ENCODE results near the gene SLC2A13.

Gene SLC2A13

GRCh38 chr12:39779768-39780340 lies 326.0 kb downstream of the SLC2A13 start:
- Histone ChIP-seq H3K9me2 (replicated peaks; ENCODE audit: low read depth, low read length) (no peaks in the 10 kb centered on the region), H3K4me1 (ENCODE audit: insufficient read depth, low read length, poor library complexity, severe bottlenecking) (peaks cover 11% of the 10 kb centered on the region), H3K4me3 (ENCODE audit: low read length, poor library complexity, severe bottlenecking) (no peak overlapping the region), H3K79me2 (ENCODE audit: insufficient read depth, low read length) (no peaks in the 10 kb centered on the region), H3F3A (ENCODE audit: low read depth) (no peaks in the 10 kb centered on the region), H3K9me3 (ENCODE audit: insufficient read depth, low read depth, low read length) (no peaks in the 10 kb centered on the region), H3K9ac (ENCODE audit: low read depth, low read length, poor library complexity, severe bottlenecking) (no peak overlapping the region), H3K36me3 (ENCODE audit: insufficient read depth, low read length) (no peaks in the 10 kb centered on the region), H3K4me2 (ENCODE audit: low read depth, low read length, poor library complexity, severe bottlenecking) (no peak overlapping the region), H4K20me1 (ENCODE audit: insufficient read depth, low read length, poor library complexity, severe bottlenecking) (no peaks in the 10 kb centered on the region), H2AFZ (ENCODE audit: low read length) (no peak overlapping the region), H3K27me3 (ENCODE audit: insufficient read depth, low read length, poor library complexity, severe bottlenecking) (no peaks in the 10 kb centered on the region)
- no peak for TF ChIP-seq CTCF (conservative IDR thresholded peaks at IDR 0.05; ENCODE audit: low read length)
- no peak for TF ChIP-seq EZH2phosphoT487 (IDR thresholded peaks at IDR 0.05; ENCODE audit: borderline replicate concordance)

- H3K9me3 ChIP-seq (ENCODE audit: insufficient read depth, low read depth, low read length): no peaks in the 10 kb centered on the region
- H3K4me1 ChIP-seq (ENCODE audit: insufficient read depth, low read length, poor library complexity, severe bottlenecking): peaks cover 11% of the 10 kb centered on the region
- H3K36me3 ChIP-seq (ENCODE audit: insufficient read depth, low read length): no peaks in the 10 kb centered on the region
- no peaks in the 10 kb centered on the region for H4K20me1 ChIP-seq (ENCODE audit: insufficient read depth, low read length, poor library complexity, severe bottlenecking)
- no peak overlapping the region for H2AFZ ChIP-seq (ENCODE audit: low read length)
- no peaks in the 10 kb centered on the region for H3K27me3 ChIP-seq (ENCODE audit: insufficient read depth, low read length, poor library complexity, severe bottlenecking)
- H3K9me2 ChIP-seq (replicated peaks; ENCODE audit: low read depth, low read length): no peaks in the 10 kb centered on the region
- no peak overlapping the region for H3K4me2 ChIP-seq (ENCODE audit: low read depth, low read length, poor library complexity, severe bottlenecking)
- TF ChIP-seq EZH2phosphoT487 (IDR thresholded peaks at IDR 0.05; ENCODE audit: borderline replicate concordance): no peak
- no peaks in the 10 kb centered on the region for H3F3A ChIP-seq (ENCODE audit: low read depth)
- H3K79me2 ChIP-seq (ENCODE audit: insufficient read depth, low read length): no peaks in the 10 kb centered on the region
- no peak overlapping the region for H3K9ac ChIP-seq (ENCODE audit: low read depth, low read length, poor library complexity, severe bottlenecking)
- H3K4me3 ChIP-seq (ENCODE audit: low read length, poor library complexity, severe bottlenecking): no peak overlapping the region
Measured at GRCh38 chr12:39777465-39777864, 328.4 kb downstream of the SLC2A13 start.

GRCh38 chr12:39773266-39773665 lies 332.6 kb downstream of the SLC2A13 start:
- Histone ChIP-seq H4K20me1 (ENCODE audit: insufficient read depth, low read length, poor library complexity, severe bottlenecking) (no peaks in the 10 kb centered on the region), H3K79me2 (ENCODE audit: insufficient read depth, low read length) (no peaks in the 10 kb centered on the region), H3K4me2 (ENCODE audit: low read depth, low read length, poor library complexity, severe bottlenecking) (no peak overlapping the region), H3K9me2 (replicated peaks; ENCODE audit: low read depth, low read length) (no peaks in the 10 kb centered on the region), H3K36me3 (ENCODE audit: insufficient read depth, low read length) (no peaks in the 10 kb centered on the region), H3K4me3 (ENCODE audit: low read length, poor library complexity, severe bottlenecking) (no peak overlapping the region), H3K27me3 (ENCODE audit: insufficient read depth, low read length, poor library complexity, severe bottlenecking) (no peaks in the 10 kb centered on the region), H3K9ac (ENCODE audit: low read depth, low read length, poor library complexity, severe bottlenecking) (no peak overlapping the region), H3K4me1 (ENCODE audit: insufficient read depth, low read length, poor library complexity, severe bottlenecking) (no peaks in the 10 kb centered on the region), H2AFZ (ENCODE audit: low read length) (no peak overlapping the region), H3K9me3 (ENCODE audit: insufficient read depth, low read depth, low read length) (no peaks in the 10 kb centered on the region), H3F3A (ENCODE audit: low read depth) (no peaks in the 10 kb centered on the region)
- TF ChIP-seq EZH2phosphoT487 (IDR thresholded peaks at IDR 0.05; ENCODE audit: borderline replicate concordance) (no peak), CTCF (conservative IDR thresholded peaks at IDR 0.05; ENCODE audit: low read length) (no peak)

- Histone ChIP-seq H3K27me3 (ENCODE audit: insufficient read depth, low read length, poor library complexity, severe bottlenecking) (no peaks in the 10 kb centered on the region), H3K36me3 (ENCODE audit: insufficient read depth, low read length) (no peaks in the 10 kb centered on the region), H3K9me3 (ENCODE audit: insufficient read depth, low read depth, low read length) (no peaks in the 10 kb centered on the region), H2AFZ (ENCODE audit: low read length) (no peak overlapping the region), H3K4me3 (ENCODE audit: low read length, poor library complexity, severe bottlenecking) (no peak overlapping the region), H3F3A (ENCODE audit: low read depth) (no peaks in the 10 kb centered on the region), H3K79me2 (ENCODE audit: insufficient read depth, low read length) (no peaks in the 10 kb centered on the region), H3K4me1 (ENCODE audit: insufficient read depth, low read length, poor library complexity, severe bottlenecking) (no peaks in the 10 kb centered on the region), H3K4me2 (ENCODE audit: low read depth, low read length, poor library complexity, severe bottlenecking) (no peak overlapping the region), H3K9me2 (replicated peaks; ENCODE audit: low read depth, low read length) (no peaks in the 10 kb centered on the region), H3K9ac (ENCODE audit: low read depth, low read length, poor library complexity, severe bottlenecking) (no peak overlapping the region), H4K20me1 (ENCODE audit: insufficient read depth, low read length, poor library complexity, severe bottlenecking) (no peaks in the 10 kb centered on the region)
- no peak for TF ChIP-seq EZH2phosphoT487 (IDR thresholded peaks at IDR 0.05; ENCODE audit: borderline replicate concordance)
- TF ChIP-seq CTCF (conservative IDR thresholded peaks at IDR 0.05; ENCODE audit: low read length): no peak
Measured at GRCh38 chr12:39772821-39773259, 333.0 kb downstream of the SLC2A13 start.
